Heart right ventricle (tissue), 16 donors: ENCODE results near the gene INTS11. TPM values are rescaled to one million over a fixed set of nuclear protein-coding genes. Genes with fewer than 3 reads are reported as not detected.

Source experiments
- ATAC-seq, 8 donors: fragments of 200-7000 bp; cut with Tn5 transposase; one replicate each; pipeline ENCODE4 v1.9.1; 2020; ENCODE audit warnings: mild to moderate bottlenecking in 8 of 8, moderate library complexity in 8 of 8, moderate number of reproducible peaks in 1 of 8
- DNase-seq, 2 donors: peaks; one replicate each; pipeline ENCODE4 v3.0.0-alpha.2; 2020
- H3K27ac ChIP-seq, 10 donors: fragments of 200-600 bp; sonication (generic) in 2 of 10; one replicate each; pipeline versions ENCODE4 v1.5.0 to v1.8.0; 2020 to 2022; ENCODE audit warnings: mild to moderate bottlenecking in 3 of 10
- H3K27me3 ChIP-seq, 7 donors: fragments of 200-600 bp; one replicate each; pipeline ENCODE4 v1.8.0; 2021 to 2022; ENCODE audit warnings: mild to moderate bottlenecking in 2 of 7
- H3K36me3 ChIP-seq, 9 donors: fragments of 200-600 bp; sonication (generic) in 1 of 9; one replicate each; pipeline versions ENCODE4 v1.5.0 to v1.8.0; 2020 to 2022; ENCODE audit warnings: mild to moderate bottlenecking in 2 of 9
- H3K4me1 ChIP-seq, 9 donors: fragments of 200-600 bp; sonication (generic) in 1 of 9; one replicate each; pipeline versions ENCODE4 v1.5.0 to v1.8.0; 2020 to 2022; ENCODE audit warnings: mild to moderate bottlenecking in 4 of 9
- H3K4me3 ChIP-seq, 10 donors: fragments of 200-600 bp; sonication (generic) in 2 of 10; one replicate each; pipeline versions ENCODE4 v1.5.0 to v1.8.0; 2020 to 2022; ENCODE audit warnings: mild to moderate bottlenecking in 7 of 10, moderate library complexity in 2 of 10
- H3K9me3 ChIP-seq, 11 donors: fragments of 200-600 bp in 10 of 11; sonication (generic) in 2 of 11; one replicate each; pipeline versions ENCODE4 v1.5.0 to v1.8.0; 2013 to 2022; ENCODE audit warnings: mild to moderate bottlenecking in 2 of 11, control low read depth in 1 of 11, moderate library complexity in 1 of 11
- WGBS, 2 donors: extraction: QIAGEN DNeasy Blood & Tissue Kit; methylation state at CpG; one replicate each; pipeline ENCODE4 v1.1.7; 2013; ENCODE audit warnings: inconsistent platforms in 1 of 2; 5-methylcytosine and 5-hydroxymethylcytosine counted together
- intact Hi-C, 10 donors: fragments of 100-400 bp; cut with DNase I; formaldehyde crosslinking; loops; one replicate each; pipeline versions ENCODE4 v1.11.1 to v1.14.2; 2022
- polyA plus RNA-seq, 2 donors: library from polyadenylated mRNA; stranded (reverse); fragments of 200-250 nt; gene quantifications; one replicate each; pipeline ENCODE4 v1.2.3, GENCODE V29; 2013
- total RNA-seq, 10 donors: library from RNA; stranded (reverse); fragmentation: NEBNext Ultra II Directional in 3 of 10; extraction: Animal tissue kit (Norgen Biotek cat#: 25700) in 3 of 10; gene quantifications; one replicate each; pipeline versions ENCODE4 v1.2.1 to v1.2.4, GENCODE V29; 2021 to 2023
- TF ChIP-seq, protein P1 (sequence below), 9 donors: fragments of 200-600 bp; sonication (generic) in 2 of 9; IDR thresholded peaks; one replicate each; pipeline versions ENCODE4 v1.5.0 to v1.8.0; 2021 to 2022; ENCODE audit warnings: antibody characterized with exemption in 9 of 9, mild to moderate bottlenecking in 5 of 9, moderate library complexity in 1 of 9
- donor health status: Arrhythmogenic right ventricular cardiomyopathy.
- donor health status: ischemic (EF 13 %, LVEDD 7.1; RV severe dilation, severe dysfunction).
- donor health status: healthy with polysubstance abuse.
- donor health status: DM: no; HTN: yes; CAD: no.
- donor health status: DM: no; HTN: no; CAD: no.
- donor health status: ischemic (EF 25% LVEDD 6.9; RV normal size, moderate dysfunction).
- donor health status: ischemic (EF 25% LVEDD 5.7; RV mildly dilated, moderate dysfunction).
- donor health status: healthy.
- donor health status: DM: yes; HTN: yes; CAD: no.
- donor health status: Ischemic cardiomyopathy.
- donor health status: ischemic (EF 35%, LVEDD 5.7; RV mildly dilated, moderate dysfunction).
- donor health status: nonischemic (EF 11% LVEDD 7.7; RV severe dilation, severe dysfunction).
- donor health status: DM: yes; HTN: yes; CAD: no.
- donor health status: PGD.
- donor health status: ischemic (EF 29% LVEDD 5.4; RV normal size, mild dysfunction).
- donor health status: nonischemic (EF 23%, LVEDD 6.1; RV moderate dilation, normal function).

Gene INTS11
- total and polyA plus RNA-seq, 12 donors = 44.7 to 269 (median 57.4) TPM

DNA sequence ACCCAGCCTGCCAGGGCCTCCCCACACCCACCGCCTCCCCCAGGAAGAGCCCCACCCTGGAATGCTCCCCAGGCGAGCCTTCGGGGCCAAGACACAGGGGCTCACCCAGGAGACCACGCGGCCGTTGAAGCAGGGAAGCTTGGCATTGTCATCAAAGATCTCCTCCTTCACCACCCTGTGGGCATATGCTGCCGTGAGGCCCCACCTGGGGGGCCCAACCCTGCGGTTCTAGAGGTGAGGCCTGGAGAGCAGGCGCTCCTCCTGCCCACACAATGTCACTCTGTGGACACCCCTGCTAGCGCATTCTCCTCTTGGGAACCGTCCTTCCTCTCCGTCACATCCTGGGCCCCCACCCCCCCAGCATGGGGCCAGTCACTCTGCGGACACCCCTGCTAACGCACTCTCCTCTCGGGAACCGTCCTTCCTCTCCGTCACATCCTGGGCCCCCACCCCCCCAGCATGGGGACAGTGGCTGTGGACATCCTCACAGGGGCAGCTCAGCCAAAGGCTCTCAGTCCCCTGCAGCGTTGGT lies 18.2 kb upstream of the INTS11 start:
- Histone ChIP-seq H3K36me3 (peaks cover 0 to 40% (median 9%) of the 10 kb centered on the region in 9 donors), H3K27me3 (no peaks in the 10 kb centered on the region), H3K27ac (no peak overlapping the region), H3K9me3 (no peaks in the 10 kb centered on the region), H3K4me1 (peaks cover 23 to 45% (median 40%) of the 10 kb centered on the region in 9 donors), H3K4me3 (no peak overlapping the region)
- DNase-seq (no peak), ATAC-seq (no peak)
- intact Hi-C loops = no loop called here
- 76 to 85% methylated on average over 18 of the region's 18 CpGs for WGBS, 2 donors
- TF ChIP-seq, protein P1, sequence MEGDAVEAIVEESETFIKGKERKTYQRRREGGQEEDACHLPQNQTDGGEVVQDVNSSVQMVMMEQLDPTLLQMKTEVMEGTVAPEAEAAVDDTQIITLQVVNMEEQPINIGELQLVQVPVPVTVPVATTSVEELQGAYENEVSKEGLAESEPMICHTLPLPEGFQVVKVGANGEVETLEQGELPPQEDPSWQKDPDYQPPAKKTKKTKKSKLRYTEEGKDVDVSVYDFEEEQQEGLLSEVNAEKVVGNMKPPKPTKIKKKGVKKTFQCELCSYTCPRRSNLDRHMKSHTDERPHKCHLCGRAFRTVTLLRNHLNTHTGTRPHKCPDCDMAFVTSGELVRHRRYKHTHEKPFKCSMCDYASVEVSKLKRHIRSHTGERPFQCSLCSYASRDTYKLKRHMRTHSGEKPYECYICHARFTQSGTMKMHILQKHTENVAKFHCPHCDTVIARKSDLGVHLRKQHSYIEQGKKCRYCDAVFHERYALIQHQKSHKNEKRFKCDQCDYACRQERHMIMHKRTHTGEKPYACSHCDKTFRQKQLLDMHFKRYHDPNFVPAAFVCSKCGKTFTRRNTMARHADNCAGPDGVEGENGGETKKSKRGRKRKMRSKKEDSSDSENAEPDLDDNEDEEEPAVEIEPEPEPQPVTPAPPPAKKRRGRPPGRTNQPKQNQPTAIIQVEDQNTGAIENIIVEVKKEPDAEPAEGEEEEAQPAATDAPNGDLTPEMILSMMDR (IDR thresholded peaks at IDR 0.05) = no peak

DNA sequence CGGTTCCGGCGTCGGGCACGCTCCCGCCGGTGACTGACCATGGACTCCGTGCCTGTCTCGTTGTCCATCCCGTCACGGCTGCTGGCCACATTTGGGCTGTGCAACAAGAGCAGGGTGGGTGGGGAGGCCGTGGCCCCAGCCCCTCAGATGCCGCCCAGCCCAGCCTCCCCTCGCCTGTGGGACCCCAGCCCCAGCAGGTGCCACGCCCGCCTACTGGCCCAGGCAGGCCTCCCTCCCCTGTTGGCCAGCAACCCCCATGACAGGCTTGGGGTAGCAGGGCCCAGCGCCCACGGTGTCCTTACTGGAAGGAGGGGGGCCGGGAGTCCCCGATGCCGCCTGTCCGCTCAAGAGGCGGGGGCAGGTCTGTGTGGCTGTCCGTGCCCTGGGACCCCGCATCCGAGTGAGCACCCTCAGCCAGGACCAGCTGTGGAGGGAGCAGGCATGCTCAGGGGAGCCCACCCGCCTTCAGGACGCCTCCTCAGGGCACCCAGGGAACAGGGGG lies 17.7 kb upstream of the INTS11 start:
- Histone ChIP-seq H3K36me3 (peaks cover 0 to 46% (median 9%) of the 10 kb centered on the region in 9 donors), H3K4me3 (no peak overlapping the region), H3K9me3 (no peaks in the 10 kb centered on the region), H3K27me3 (no peaks in the 10 kb centered on the region), H3K27ac (no peak overlapping the region), H3K4me1 (peaks cover 17 to 40% (median 35%) of the 10 kb centered on the region in 9 donors)
- TF ChIP-seq, protein P1 (IDR thresholded peaks at IDR 0.05) = no peak
- ATAC-seq (no peak), DNase-seq (no peak)
- intact Hi-C loops = no loop called here
- WGBS, 2 donors = 94 to 97% methylated on average over 21 to 28 of the region's 28 CpGs

DNA sequence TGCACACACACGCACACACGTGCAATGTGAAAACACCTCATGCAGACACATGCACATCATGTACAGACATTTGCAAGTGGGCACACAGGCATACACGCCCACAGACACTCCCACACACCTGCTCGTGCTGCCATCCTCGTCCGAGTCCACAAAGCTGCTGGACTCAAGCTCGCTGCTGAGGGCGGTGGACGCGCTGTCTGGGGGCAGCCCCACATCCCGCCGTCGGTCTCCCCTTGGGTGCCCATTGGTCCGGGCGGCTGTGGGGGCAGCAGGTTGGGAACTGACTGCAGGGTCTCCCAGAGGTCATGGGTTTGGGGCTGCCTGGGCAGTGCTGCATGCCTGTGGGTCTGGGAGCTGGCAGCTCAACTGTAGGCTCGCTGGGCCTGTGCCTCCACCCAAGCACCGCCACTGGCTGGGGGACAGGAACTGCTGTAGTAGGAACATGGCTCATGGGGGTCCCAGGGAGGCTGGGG lies 17.1 kb upstream of the INTS11 start:
- peaks cover 0 to 50% (median 9%) of the 10 kb centered on the region in 9 donors for H3K36me3 ChIP-seq
- H3K4me3 ChIP-seq = no peak overlapping the region
- ATAC-seq (no peak), DNase-seq (no peak)
- intact Hi-C loops = no loop called here
- H3K9me3 ChIP-seq = no peaks in the 10 kb centered on the region
- H3K27ac ChIP-seq = no peak overlapping the region
- TF ChIP-seq, protein P1 (IDR thresholded peaks at IDR 0.05) = no peak
- H3K4me1 ChIP-seq = peaks cover 15 to 35% (median 29%) of the 10 kb centered on the region in 9 donors
- WGBS, 2 donors = 94 to 95% methylated on average over 17 of the region's 17 CpGs
- H3K27me3 ChIP-seq = no peaks in the 10 kb centered on the region

DNA sequence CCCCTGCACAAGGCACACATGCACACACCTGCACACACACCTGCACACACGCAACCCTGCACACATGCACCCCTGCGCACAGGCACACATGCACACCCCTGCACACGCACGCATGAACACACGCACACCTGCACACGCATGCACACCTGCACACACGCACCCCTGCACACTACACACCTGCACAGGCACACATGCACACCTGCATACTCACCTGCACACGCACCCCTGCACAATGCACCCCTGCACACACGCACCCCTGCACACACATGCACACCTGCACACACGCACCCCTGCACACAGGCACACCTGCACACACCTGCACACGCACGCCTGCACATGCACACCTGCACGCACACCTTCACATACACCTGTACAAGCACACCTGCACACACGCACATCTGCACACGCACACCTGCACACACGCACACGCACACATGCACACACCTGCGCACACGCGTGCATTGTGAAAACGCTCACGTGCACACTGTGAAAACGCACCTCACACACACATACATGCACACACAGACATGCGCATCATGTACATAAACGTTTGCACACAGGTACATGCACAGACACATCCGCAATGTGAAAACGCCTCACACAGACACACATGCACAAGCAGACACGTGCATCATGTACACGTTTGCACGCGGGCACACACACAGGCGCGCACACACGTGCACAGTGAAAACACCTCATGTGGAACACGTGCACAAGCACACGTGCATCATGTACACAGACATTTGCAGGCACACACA lies 16.5 kb upstream of the INTS11 start:
- H3K27ac ChIP-seq = no peak overlapping the region
- ATAC-seq (no peak), DNase-seq (no peak)
- intact Hi-C loops = no loop called here
- H3K36me3 ChIP-seq = peaks cover 0 to 54% (median 9%) of the 10 kb centered on the region in 9 donors
- H3K27me3 ChIP-seq = no peaks in the 10 kb centered on the region
- no peaks in the 10 kb centered on the region for H3K9me3 ChIP-seq
- no peak overlapping the region for H3K4me3 ChIP-seq
- peaks cover 9 to 29% (median 23%) of the 10 kb centered on the region in 9 donors for H3K4me1 ChIP-seq
- TF ChIP-seq, protein P1 (IDR thresholded peaks at IDR 0.05) = no peak
- 93 to 95% methylated on average over 36 of the region's 36 CpGs for WGBS, 2 donors
